ENCODE results near the gene HAUS5.

The HAUS5 gene

GRCh38 chr19:35655600-35655999 is 43.1 kb downstream of the HAUS5 start:
- H3K36me3 ChIP-seq (ENCODE audit: control insufficient read depth in 2 of 2, insufficient read depth in 2 of 2, low read length in 2 of 2): peaks cover 34 to 46% of the 10 kb centered on the region in 2 donors

GRCh38 chr19:35656700-35657099 is 44.2 kb downstream of the HAUS5 start:
- Histone ChIP-seq H3K4me3 (ENCODE audit: low read length in 2 of 2) (no peak overlapping the region), H3K27ac (ENCODE audit: low read length) (no peak overlapping the region), H3K9me3 (ENCODE audit: control insufficient read depth in 2 of 2, low read length in 2 of 2) (no peaks in the 10 kb centered on the region), H3K27me3 (ENCODE audit: control insufficient read depth in 1 of 2, insufficient read depth in 2 of 2, low read length in 2 of 2) (no peaks in the 10 kb centered on the region), H3K9ac (ENCODE audit: low read length in 2 of 2) (no peak overlapping the region), H3K36me3 (ENCODE audit: control insufficient read depth in 2 of 2, insufficient read depth in 2 of 2, low read length in 2 of 2) (peaks cover 31 to 48% of the 10 kb centered on the region in 2 donors), H3K4me1 (ENCODE audit: control insufficient read depth, insufficient read depth, low read length) (no peaks in the 10 kb centered on the region)

More at GRCh38 chr19:35655600-35655999, 43.1 kb downstream of the HAUS5 start:
- Histone ChIP-seq H3K4me1 (ENCODE audit: control insufficient read depth, insufficient read depth, low read length) (no peaks in the 10 kb centered on the region), H3K9me3 (ENCODE audit: control insufficient read depth in 2 of 2, low read length in 2 of 2) (no peaks in the 10 kb centered on the region), H3K4me3 (ENCODE audit: low read length in 2 of 2) (no peak overlapping the region), H3K9ac (ENCODE audit: low read length in 2 of 2) (no peak overlapping the region), H3K27ac (ENCODE audit: low read length) (no peak overlapping the region), H3K27me3 (ENCODE audit: control insufficient read depth in 1 of 2, insufficient read depth in 2 of 2, low read length in 2 of 2) (no peaks in the 10 kb centered on the region)

GRCh38 chr19:35657904-35658700 is 45.6 kb downstream of the HAUS5 start:
- H3K27me3 ChIP-seq (ENCODE audit: control insufficient read depth in 1 of 2, insufficient read depth in 2 of 2, low read length in 2 of 2): no peaks in the 10 kb centered on the region
- no peaks in the 10 kb centered on the region for H3K9me3 ChIP-seq (ENCODE audit: control insufficient read depth in 2 of 2, low read length in 2 of 2)
- H3K4me1 ChIP-seq (ENCODE audit: control insufficient read depth, insufficient read depth, low read length): no peaks in the 10 kb centered on the region
- H3K36me3 ChIP-seq (ENCODE audit: control insufficient read depth in 2 of 2, insufficient read depth in 2 of 2, low read length in 2 of 2): peaks cover 29 to 46% of the 10 kb centered on the region in 2 donors
- no peak overlapping the region for H3K9ac ChIP-seq (ENCODE audit: low read length in 2 of 2)
- no peak overlapping the region for H3K4me3 ChIP-seq (ENCODE audit: low read length in 2 of 2)
- H3K27ac ChIP-seq (ENCODE audit: low read length): no peak overlapping the region

GRCh38 chr19:35661995-35662340 is 49.4 kb downstream of the HAUS5 start:
- Histone ChIP-seq H3K36me3 (ENCODE audit: control insufficient read depth in 2 of 2, insufficient read depth in 2 of 2, low read length in 2 of 2) (peaks cover 11 to 23% of the 10 kb centered on the region in 2 donors), H3K4me1 (ENCODE audit: control insufficient read depth, insufficient read depth, low read length) (no peaks in the 10 kb centered on the region), H3K9ac (ENCODE audit: low read length in 2 of 2) (no peak overlapping the region), H3K27me3 (ENCODE audit: control insufficient read depth in 1 of 2, insufficient read depth in 2 of 2, low read length in 2 of 2) (no peaks in the 10 kb centered on the region), H3K9me3 (ENCODE audit: control insufficient read depth in 2 of 2, low read length in 2 of 2) (no peaks in the 10 kb centered on the region), H3K4me3 (ENCODE audit: low read length in 2 of 2) (no peak overlapping the region), H3K27ac (ENCODE audit: low read length) (no peak overlapping the region)

- Histone ChIP-seq H3K27ac (ENCODE audit: low read length) (no peak overlapping the region), H3K36me3 (ENCODE audit: control insufficient read depth in 2 of 2, insufficient read depth in 2 of 2, low read length in 2 of 2) (peaks cover 0 to 10% of the 10 kb centered on the region in 2 donors), H3K4me3 (ENCODE audit: low read length in 2 of 2) (no peak overlapping the region), H3K27me3 (ENCODE audit: control insufficient read depth in 1 of 2, insufficient read depth in 2 of 2, low read length in 2 of 2) (no peaks in the 10 kb centered on the region), H3K9ac (ENCODE audit: low read length in 2 of 2) (no peak overlapping the region), H3K4me1 (ENCODE audit: control insufficient read depth, insufficient read depth, low read length) (no peaks in the 10 kb centered on the region), H3K9me3 (ENCODE audit: control insufficient read depth in 2 of 2, low read length in 2 of 2) (no peaks in the 10 kb centered on the region)
These were observed 51.4 kb downstream of the HAUS5 start for GRCh38 chr19:35663981-35664380.

- Histone ChIP-seq H3K9me3 (ENCODE audit: control insufficient read depth in 2 of 2, low read length in 2 of 2) (no peaks in the 10 kb centered on the region), H3K36me3 (ENCODE audit: control insufficient read depth in 2 of 2, insufficient read depth in 2 of 2, low read length in 2 of 2) (peaks cover 0 to 10% of the 10 kb centered on the region in 2 donors), H3K4me3 (ENCODE audit: low read length in 2 of 2) (no peak overlapping the region), H3K9ac (ENCODE audit: low read length in 2 of 2) (no peak overlapping the region), H3K27me3 (ENCODE audit: control insufficient read depth in 1 of 2, insufficient read depth in 2 of 2, low read length in 2 of 2) (peaks cover 0 to 4% of the 10 kb centered on the region in 2 donors), H3K4me1 (ENCODE audit: control insufficient read depth, insufficient read depth, low read length) (no peaks in the 10 kb centered on the region), H3K27ac (ENCODE audit: low read length) (no peak overlapping the region)
These were observed 52.6 kb downstream of the HAUS5 start for GRCh38 chr19:35665157-35665556.

GRCh38 chr19:35665604-35666003 is 53.1 kb downstream of the HAUS5 start:
- H3K36me3 ChIP-seq (ENCODE audit: control insufficient read depth in 2 of 2, insufficient read depth in 2 of 2, low read length in 2 of 2): peaks cover 0 to 10% of the 10 kb centered on the region in 2 donors
- H3K27me3 ChIP-seq (ENCODE audit: control insufficient read depth in 1 of 2, insufficient read depth in 2 of 2, low read length in 2 of 2): peaks cover 0 to 4% of the 10 kb centered on the region in 2 donors

GRCh38 chr19:35666251-35666913 is 53.8 kb downstream of the HAUS5 start, which contains the start of gene UPK1A:
Gene UPK1A, plus strand, starts transcription at chr19:35666517. Its CDS starts 296 bp downstream, at chr19:35666813.
- H3K4me1 ChIP-seq (ENCODE audit: control insufficient read depth, insufficient read depth, low read length): no peaks in the 10 kb centered on the region

More at GRCh38 chr19:35665604-35666003, 53.1 kb downstream of the HAUS5 start:
- H3K4me3 ChIP-seq (ENCODE audit: low read length in 2 of 2): no peak overlapping the region
- no peak overlapping the region for H3K9ac ChIP-seq (ENCODE audit: low read length in 2 of 2)
- no peaks in the 10 kb centered on the region for H3K9me3 ChIP-seq (ENCODE audit: control insufficient read depth in 2 of 2, low read length in 2 of 2)
- no peaks in the 10 kb centered on the region for H3K4me1 ChIP-seq (ENCODE audit: control insufficient read depth, insufficient read depth, low read length)
- H3K27ac ChIP-seq (ENCODE audit: low read length): no peak overlapping the region

GRCh38 chr19:35669566-35669965 is 57.0 kb downstream of the HAUS5 start:
- no peak overlapping the region for H3K27ac ChIP-seq (ENCODE audit: low read length)
- H3K36me3 ChIP-seq (ENCODE audit: control insufficient read depth in 2 of 2, insufficient read depth in 2 of 2, low read length in 2 of 2): no peaks in the 10 kb centered on the region
- H3K27me3 ChIP-seq (ENCODE audit: control insufficient read depth in 1 of 2, insufficient read depth in 2 of 2, low read length in 2 of 2): peaks cover 10 to 24% of the 10 kb centered on the region in 2 donors
- no peak overlapping the region for H3K4me3 ChIP-seq (ENCODE audit: low read length in 2 of 2)
- H3K4me1 ChIP-seq (ENCODE audit: control insufficient read depth, insufficient read depth, low read length): no peaks in the 10 kb centered on the region
- no peak overlapping the region for H3K9ac ChIP-seq (ENCODE audit: low read length in 2 of 2)
- H3K9me3 ChIP-seq (ENCODE audit: control insufficient read depth in 2 of 2, low read length in 2 of 2): no peaks in the 10 kb centered on the region

More at GRCh38 chr19:35666251-35666913, 53.8 kb downstream of the HAUS5 start, which contains the start of gene UPK1A:
- Histone ChIP-seq H3K9me3 (ENCODE audit: control insufficient read depth in 2 of 2, low read length in 2 of 2) (no peaks in the 10 kb centered on the region), H3K36me3 (ENCODE audit: control insufficient read depth in 2 of 2, insufficient read depth in 2 of 2, low read length in 2 of 2) (peaks cover 0 to 8% of the 10 kb centered on the region in 2 donors), H3K4me3 (ENCODE audit: low read length in 2 of 2) (no peak within 1 kb of the TSS), H3K27ac (ENCODE audit: low read length) (no peak within 1 kb of the TSS), H3K27me3 (ENCODE audit: control insufficient read depth in 1 of 2, insufficient read depth in 2 of 2, low read length in 2 of 2) (peaks cover 0 to 4% of the 10 kb centered on the region in 2 donors), H3K9ac (ENCODE audit: low read length in 2 of 2) (no peak within 1 kb of the TSS)

- H3K27me3 ChIP-seq (ENCODE audit: control insufficient read depth in 1 of 2, insufficient read depth in 2 of 2, low read length in 2 of 2): peaks cover 10 to 24% of the 10 kb centered on the region in 2 donors
- H3K4me1 ChIP-seq (ENCODE audit: control insufficient read depth, insufficient read depth, low read length): no peaks in the 10 kb centered on the region
- H3K27ac ChIP-seq (ENCODE audit: low read length): no peak overlapping the region
- H3K4me3 ChIP-seq (ENCODE audit: low read length in 2 of 2): no peak overlapping the region
- no peak overlapping the region for H3K9ac ChIP-seq (ENCODE audit: low read length in 2 of 2)
- H3K36me3 ChIP-seq (ENCODE audit: control insufficient read depth in 2 of 2, insufficient read depth in 2 of 2, low read length in 2 of 2): no peaks in the 10 kb centered on the region
- H3K9me3 ChIP-seq (ENCODE audit: control insufficient read depth in 2 of 2, low read length in 2 of 2): no peaks in the 10 kb centered on the region
These were observed 57.4 kb downstream of the HAUS5 start for GRCh38 chr19:35669974-35670373.
